GM21528 (cell line): ENCODE results near the gene CHAF1A.

ENCODE experiments used
- ATAC-seq: cut with Tn5 transposase; IDR thresholded peaks from one replicate; pipeline ENCODE4 v1.9.1; 2021; ENCODE audit warnings: mild to moderate bottlenecking, moderate library complexity; ENCODE audit not compliant: unreplicated experiment, low FRiP score

The CHAF1A gene, protein sequence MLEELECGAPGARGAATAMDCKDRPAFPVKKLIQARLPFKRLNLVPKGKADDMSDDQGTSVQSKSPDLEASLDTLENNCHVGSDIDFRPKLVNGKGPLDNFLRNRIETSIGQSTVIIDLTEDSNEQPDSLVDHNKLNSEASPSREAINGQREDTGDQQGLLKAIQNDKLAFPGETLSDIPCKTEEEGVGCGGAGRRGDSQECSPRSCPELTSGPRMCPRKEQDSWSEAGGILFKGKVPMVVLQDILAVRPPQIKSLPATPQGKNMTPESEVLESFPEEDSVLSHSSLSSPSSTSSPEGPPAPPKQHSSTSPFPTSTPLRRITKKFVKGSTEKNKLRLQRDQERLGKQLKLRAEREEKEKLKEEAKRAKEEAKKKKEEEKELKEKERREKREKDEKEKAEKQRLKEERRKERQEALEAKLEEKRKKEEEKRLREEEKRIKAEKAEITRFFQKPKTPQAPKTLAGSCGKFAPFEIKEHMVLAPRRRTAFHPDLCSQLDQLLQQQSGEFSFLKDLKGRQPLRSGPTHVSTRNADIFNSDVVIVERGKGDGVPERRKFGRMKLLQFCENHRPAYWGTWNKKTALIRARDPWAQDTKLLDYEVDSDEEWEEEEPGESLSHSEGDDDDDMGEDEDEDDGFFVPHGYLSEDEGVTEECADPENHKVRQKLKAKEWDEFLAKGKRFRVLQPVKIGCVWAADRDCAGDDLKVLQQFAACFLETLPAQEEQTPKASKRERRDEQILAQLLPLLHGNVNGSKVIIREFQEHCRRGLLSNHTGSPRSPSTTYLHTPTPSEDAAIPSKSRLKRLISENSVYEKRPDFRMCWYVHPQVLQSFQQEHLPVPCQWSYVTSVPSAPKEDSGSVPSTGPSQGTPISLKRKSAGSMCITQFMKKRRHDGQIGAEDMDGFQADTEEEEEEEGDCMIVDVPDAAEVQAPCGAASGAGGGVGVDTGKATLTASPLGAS

DNA sequence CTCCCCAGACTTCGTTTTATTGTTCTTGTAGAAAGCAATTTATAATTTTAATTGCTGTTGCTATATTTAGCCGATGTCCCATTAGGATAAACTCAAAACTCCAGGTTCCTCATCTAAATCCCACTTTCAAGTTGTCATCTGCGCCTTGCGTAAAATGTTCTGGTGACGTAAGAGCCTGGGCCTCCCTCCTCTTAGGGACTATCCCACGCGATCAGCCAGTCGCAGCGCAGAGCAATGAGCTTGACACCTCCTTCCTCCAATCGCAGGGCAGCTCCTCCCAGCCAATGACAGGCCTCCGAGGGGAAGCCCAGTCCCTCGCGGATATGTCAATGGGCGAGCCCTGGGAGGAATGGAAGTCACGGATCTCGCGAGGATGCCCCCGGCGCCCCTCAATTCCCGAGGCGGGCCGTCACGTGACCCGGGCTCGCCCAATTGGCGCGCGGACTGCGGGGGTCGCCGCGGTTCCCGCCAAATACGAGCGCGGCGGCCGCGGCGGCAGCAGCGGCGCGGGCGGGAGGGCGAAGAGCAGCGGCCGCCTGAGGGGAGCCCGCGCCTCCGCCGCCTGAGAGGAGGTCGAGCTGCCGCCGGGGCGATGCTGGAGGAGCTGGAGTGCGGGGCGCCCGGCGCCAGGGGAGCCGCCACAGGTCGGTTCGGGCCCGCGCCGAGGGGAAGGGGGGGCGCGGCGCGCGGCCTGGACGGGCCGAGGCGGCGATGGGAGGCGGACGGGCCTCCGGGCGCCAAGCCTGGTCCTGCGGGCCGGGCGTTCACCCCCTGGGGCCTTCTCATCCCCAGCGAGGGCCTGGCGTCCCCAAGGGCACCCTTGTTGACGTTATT, at the start of gene CHAF1A:
Gene CHAF1A, plus strand, starts transcription at position 470 of the 834 bp plus-strand sequence. Its CDS starts 123 bp downstream, at position 593.
- peak; percentile 72 for ATAC-seq

DNA sequence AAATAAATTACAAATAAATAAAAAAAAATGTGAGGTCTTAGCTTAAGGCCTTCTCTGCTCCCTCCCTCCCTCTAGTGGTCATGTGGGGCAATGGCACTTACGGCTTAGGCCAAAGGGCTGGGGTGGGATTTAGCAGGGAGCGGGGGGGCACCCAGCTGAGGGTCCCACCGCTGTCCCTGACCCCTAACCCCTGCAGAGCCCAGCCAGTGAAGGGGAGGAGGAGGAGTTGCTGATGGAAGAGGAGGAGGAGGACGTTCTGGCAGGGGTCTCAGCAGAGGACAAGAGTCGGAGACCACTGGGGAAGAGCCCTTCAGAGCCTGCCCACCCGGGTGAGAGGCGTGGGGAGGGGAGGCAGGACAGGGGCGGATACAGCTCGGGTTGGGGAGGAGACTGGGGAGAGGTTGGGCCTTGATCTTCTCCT, 49.7 kb upstream of the CHAF1A start:
- no peak for ATAC-seq

- no peak for ATAC-seq
Measured at GRCh38 chr19:4354282-4354681, 48.2 kb upstream of the CHAF1A start.

GRCh38 chr19:4354897-4355296, 47.5 kb upstream of the CHAF1A start:
- no peak for ATAC-seq

DNA sequence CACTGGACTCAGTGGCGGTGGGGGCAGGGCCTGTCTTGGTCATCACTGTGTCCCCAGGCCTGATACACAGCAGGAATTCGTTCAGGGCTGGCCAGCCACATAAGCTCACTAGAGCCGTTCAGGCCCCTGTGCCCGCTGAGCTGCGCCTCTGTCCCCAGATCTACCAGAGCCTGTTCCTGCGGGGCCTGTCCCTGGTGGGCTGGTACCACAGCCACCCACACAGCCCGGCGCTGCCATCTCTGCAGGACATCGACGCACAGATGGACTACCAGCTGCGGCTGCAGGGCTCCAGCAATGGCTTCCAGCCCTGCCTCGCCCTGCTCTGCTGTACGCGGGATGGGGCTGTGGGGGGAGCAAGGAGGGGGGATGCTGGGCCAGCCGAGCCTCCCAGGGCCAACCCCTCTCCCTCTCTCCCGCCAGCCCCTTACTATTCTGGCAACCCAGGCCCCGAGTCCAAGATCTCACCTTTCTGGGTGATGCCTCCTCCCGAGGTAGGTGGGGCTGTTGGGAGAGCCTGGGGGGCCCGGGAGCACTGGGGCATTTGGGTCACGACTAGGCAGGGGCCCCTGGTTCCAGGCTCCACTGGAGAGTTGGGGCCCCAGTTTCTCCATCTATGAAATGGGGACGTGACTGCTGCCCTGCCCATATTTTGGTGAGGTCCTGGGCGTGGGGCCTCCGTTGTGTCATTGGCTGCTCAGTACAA, 45.2 kb upstream of the CHAF1A start:
- no peak for ATAC-seq

GRCh38 chr19:4357921-4358326, 44.5 kb upstream of the CHAF1A start:
- no peak for ATAC-seq

- ATAC-seq: no peak
Measured at GRCh38 chr19:4358709-4359626, 43.5 kb upstream of the CHAF1A start.

GRCh38 chr19:4359627-4360000, 42.8 kb upstream of the CHAF1A start:
- no peak for ATAC-seq

DNA sequence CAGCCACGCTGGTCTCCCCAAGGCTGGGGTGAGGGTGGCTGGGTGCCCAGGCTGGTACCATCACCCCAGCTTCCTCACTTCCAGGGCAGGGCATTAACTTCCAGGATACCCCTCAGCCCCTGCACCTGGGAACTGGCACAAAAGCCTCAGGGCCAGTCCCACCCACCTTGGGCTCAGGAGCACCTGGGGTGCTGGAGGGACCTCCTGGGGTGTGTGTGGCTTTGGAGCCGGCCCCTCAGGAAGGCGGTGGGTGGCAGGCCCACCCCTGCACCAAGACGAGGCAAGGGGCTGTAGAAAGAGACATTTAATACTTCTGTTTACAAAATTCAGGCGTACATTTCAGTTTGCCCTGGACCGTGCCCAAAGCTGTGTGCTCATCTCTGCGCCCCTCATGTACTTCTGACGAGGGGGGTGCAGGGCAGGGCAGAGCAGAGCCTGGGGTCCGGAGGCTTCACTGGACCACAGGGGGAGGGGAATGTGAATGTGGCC, 42.3 kb upstream of the CHAF1A start:
- ATAC-seq: no peak

GRCh38 chr19:4360641-4361151, 41.7 kb upstream of the CHAF1A start:
- no peak for ATAC-seq

GRCh38 chr19:4361152-4362046, 41.0 kb upstream of the CHAF1A start:
- no peak for ATAC-seq

DNA sequence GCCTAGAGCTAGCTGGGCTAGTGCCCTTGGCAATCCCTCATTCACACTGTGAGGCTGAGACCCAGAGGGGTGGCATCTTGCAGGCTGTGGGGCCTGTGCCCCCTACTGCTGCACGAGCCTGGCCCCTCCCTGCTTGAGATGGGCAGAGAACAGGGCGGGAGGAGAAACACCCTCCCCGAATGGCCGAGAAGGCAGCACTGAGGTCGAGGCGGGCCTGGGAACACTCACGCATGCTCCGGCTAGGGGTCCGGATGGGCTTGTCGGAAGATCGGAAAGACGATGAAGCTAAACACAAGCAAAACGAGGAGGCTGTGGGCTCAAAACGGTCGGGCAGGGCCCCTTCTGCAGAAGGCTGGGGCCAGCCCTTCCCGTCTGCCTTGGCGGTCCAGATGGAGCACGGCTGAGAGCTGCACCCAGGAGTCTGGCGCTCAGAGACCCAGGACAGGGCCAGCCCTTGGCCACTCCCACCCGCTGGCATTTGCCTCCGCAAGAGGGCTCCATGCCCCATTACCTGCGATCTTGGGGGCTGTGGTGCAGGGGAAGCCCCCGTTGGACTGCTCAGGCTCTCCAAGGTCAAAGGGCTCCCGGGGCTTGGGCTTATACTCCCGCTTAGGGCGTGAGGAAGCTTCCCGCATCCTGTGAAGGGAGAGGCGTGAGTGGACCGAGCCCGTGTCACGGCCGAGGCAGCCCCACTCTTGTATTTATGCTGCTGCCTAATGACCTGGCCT, 40.2 kb upstream of the CHAF1A start:
- ATAC-seq: no peak

GRCh38 chr19:4362831-4363545, 39.5 kb upstream of the CHAF1A start:
- no peak for ATAC-seq

DNA sequence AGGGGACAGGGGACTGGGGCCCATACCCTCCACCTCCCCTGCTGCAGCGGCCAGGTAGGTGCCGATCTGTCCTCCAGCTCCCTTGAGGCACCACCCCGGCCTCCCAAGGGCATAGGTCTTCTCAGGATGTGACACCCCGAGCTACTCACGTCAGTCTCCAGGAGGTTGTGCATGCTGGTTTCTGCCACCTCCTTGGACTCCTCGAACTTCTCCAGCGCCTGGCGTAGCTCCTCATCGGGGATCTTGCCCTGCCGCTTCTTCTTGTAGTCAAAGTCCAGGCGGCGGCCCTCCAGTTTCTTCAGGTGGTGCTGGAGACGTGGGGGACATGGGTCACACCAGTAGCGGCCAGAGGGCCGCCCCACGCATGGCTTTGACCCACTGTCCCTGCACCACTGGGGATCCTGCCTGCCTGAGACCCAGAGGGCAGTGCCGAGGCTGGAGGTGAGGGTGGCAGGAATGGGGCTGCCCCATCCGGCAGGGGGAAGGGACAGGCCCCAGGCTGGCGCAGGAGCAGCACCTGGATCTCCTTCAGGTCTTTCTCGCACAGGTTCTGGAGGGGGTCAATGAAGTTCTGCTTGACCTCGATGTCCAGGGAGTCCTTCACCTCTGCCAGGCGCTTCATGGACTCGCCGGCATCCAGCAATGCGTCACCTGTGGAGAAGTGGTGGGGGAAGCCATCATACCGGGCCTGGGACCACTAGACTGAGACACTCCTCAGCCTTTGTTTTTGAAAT, 38.7 kb upstream of the CHAF1A start:
- ATAC-seq: no peak

- ATAC-seq: no peak
Measured at GRCh38 chr19:4365341-4365740, 37.1 kb upstream of the CHAF1A start.
